Lower leg skin (tissue), 3 donors: ENCODE measurements around the gene PTGR3.

ENCODE experiments used
- POLR2A ChIP-seq, 2 donors: fragments of 450-650 bp; IDR thresholded peaks; one replicate each; pipeline ENCODE4 v1.6.1; 2016 to 2017; ENCODE audit warnings: antibody characterized with exemption in 2 of 2, mild to moderate bottlenecking in 1 of 2, moderate library complexity in 1 of 2
- TF ChIP-seq, protein P1 (sequence below), 3 donors: fragments of 450-650 bp; IDR thresholded peaks; one replicate each; pipeline ENCODE4 v1.5.1; 2016; ENCODE audit warnings: antibody characterized with exemption in 3 of 3, mild to moderate bottlenecking in 3 of 3, moderate library complexity in 2 of 3

DNA sequence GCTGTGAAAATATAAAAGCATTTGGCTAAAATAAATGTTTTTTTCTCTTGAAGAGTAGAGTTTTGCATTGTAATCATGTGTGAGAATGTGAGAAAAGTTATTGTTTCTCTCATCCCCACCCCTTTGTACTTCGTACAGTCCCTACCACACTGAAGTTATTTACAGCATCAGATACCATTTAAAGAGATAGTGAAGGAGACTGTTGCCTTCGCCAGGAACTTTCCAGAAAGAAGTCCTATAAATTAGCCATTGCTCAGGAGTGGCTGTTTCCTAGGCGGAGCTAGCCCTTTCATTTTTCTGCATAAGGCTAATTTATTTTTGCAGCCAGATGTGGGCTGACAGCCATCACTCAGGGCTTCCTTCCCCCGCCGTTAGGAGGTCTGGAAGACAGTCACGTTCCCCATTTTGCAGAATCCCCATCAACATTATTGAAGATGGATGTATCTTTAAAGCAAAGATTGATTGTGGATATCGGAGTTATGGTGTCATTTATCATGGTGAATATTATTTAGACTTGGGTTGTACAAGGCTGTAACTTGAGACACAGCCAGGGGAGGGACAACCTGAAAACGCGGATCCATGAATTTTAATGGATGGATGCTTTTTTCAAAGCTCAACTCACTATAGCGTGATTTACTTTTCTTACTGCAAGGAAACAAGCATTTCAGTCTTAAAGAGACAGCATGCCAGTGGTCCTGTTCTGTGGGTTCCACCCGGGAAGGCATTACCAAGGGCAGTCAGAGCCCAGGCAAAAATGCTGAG, 18.8 kb upstream of the PTGR3 start:
- TF ChIP-seq, protein P1, sequence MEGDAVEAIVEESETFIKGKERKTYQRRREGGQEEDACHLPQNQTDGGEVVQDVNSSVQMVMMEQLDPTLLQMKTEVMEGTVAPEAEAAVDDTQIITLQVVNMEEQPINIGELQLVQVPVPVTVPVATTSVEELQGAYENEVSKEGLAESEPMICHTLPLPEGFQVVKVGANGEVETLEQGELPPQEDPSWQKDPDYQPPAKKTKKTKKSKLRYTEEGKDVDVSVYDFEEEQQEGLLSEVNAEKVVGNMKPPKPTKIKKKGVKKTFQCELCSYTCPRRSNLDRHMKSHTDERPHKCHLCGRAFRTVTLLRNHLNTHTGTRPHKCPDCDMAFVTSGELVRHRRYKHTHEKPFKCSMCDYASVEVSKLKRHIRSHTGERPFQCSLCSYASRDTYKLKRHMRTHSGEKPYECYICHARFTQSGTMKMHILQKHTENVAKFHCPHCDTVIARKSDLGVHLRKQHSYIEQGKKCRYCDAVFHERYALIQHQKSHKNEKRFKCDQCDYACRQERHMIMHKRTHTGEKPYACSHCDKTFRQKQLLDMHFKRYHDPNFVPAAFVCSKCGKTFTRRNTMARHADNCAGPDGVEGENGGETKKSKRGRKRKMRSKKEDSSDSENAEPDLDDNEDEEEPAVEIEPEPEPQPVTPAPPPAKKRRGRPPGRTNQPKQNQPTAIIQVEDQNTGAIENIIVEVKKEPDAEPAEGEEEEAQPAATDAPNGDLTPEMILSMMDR (IDR thresholded peaks at IDR 0.05): no peak
- TF ChIP-seq POLR2A (IDR thresholded peaks at IDR 0.05): no peak
